HepG2 (cell line): ENCODE measurements around the gene HDGFL3.
"Not testable (repeated sequence)": the region's sequence is repeated elsewhere in the genome, so short reads cannot be mapped to it uniquely, and the experiment has no call there.

Experiments used
- BRD4 ChIP-seq: sonication (generic); formaldehyde crosslinking; IDR thresholded peaks from 2 replicates; pipeline ENCODE4 v1.4.0; 2020; ENCODE audit warnings: missing genetic modification reagents
- CTCF ChIP-seq: sonication (generic); formaldehyde crosslinking; IDR thresholded peaks from 2 replicates; pipeline ENCODE4 v1.5.0; 2020; ENCODE audit warnings: mild to moderate bottlenecking, missing genetic modification reagents, moderate library complexity
- TAF15 ChIP-seq: fragments of 200-400 bp; formaldehyde crosslinking; IDR thresholded peaks from one replicate; pipeline ENCODE4 v1.6.1; 2018; ENCODE audit warnings: mild to moderate bottlenecking, low read depth, low read length; ENCODE audit not compliant: poor library complexity, severe bottlenecking

GRCh38 chr15:83091965-83092308, 115.7 kb downstream of the HDGFL3 start:
- TF ChIP-seq BRD4 (CRISPR knock-in tag); TAF15; CTCF (CRISPR knock-in tag): not testable (repeated sequence)
